K562 (cell line): ENCODE results near the gene ACTL7B. TPM values are rescaled to one million over a fixed set of nuclear protein-coding genes. Genes with fewer than 3 reads are reported as not detected.

Experiments used
- ATAC-seq: fragments of 200-7000 bp; cut with Tn5 transposase; 3 replicates; pipeline ENCODE4 v1.9.1; 2020; ENCODE audit warnings: moderate library complexity
- BruUV-seq: library from RNA; stranded (reverse); fragments of 400-500 nt; replicated peaks from 2 replicates; lab custom pipeline; 2021; lab: Mats Ljungman, UMichigan
- CTCF ChIA-PET: fragments of 300-600 bp; formaldehyde crosslinking; extraction: SDS; loops from one replicate; lab custom pipeline; 2021; ENCODE audit warnings: low intra/inter-chr PET ratio; lab: Yijun Ruan, JAX
- POLR2A ChIA-PET: fragments of 300-600, 350-650 bp; sonication (Branson Sonifier 250); formaldehyde crosslinking; extraction: SDS; loops from one replicate; lab custom pipeline; 2021; ENCODE audit warnings: antibody characterized with exemption, inconsistent platforms; lab: Yijun Ruan, JAX
- DNase-seq, 4 experiments: peaks; one replicate each; pipeline versions ENCODE4 v3.0.0 to v3.0.0-alpha.2; 2011 to 2018; ENCODE audit warnings: low spot score in 3 of 4, mixed read lengths in 3 of 4; ENCODE audit errors: extremely low read depth in 1 of 4
- FAIRE-seq: peaks from 2 replicates; lab custom pipeline; 2011; peaks lifted over from hg19 to GRCh38; lab: Jason Lieb, UNC
- H2AFZ ChIP-seq: 2 replicates; pipeline ENCODE4 v1.6.0; 2011; ENCODE audit warnings: low read depth, low read length, control low read depth, inconsistent platforms
- H3K27ac ChIP-seq: fragments of 200-600 bp; 3 replicates; pipeline ENCODE4 v1.8.0; 2011; ENCODE audit warnings: low read depth, mild to moderate bottlenecking, control low read depth, inconsistent platforms, low read length, moderate library complexity, mixed read lengths; ENCODE audit errors: extremely low read depth
- H3K27me3 ChIP-seq, 2 experiments: fragments of 300-600 bp in 1 of 2; 2 replicates in 1 of 2; 3 replicates in 1 of 2; pipeline versions ENCODE4 v1.6.0 to v1.8.0; 2011; ENCODE audit warnings: inconsistent platforms in 2 of 2, low read length in 2 of 2, mild to moderate bottlenecking in 1 of 2, mixed read lengths in 1 of 2, moderate library complexity in 1 of 2; ENCODE audit not compliant: control insufficient read depth in 2 of 2, insufficient read depth in 2 of 2
- H3K36me3 ChIP-seq: fragments of 300-600 bp; 3 replicates; pipeline ENCODE4 v1.8.0; 2011; ENCODE audit warnings: mild to moderate bottlenecking, low read length, inconsistent platforms; ENCODE audit not compliant: control insufficient read depth, insufficient read depth
- H3K4me1 ChIP-seq, 2 experiments: fragments of 200-600 bp in 1 of 2; replicated peaks in 1 of 2; 2 replicates in 1 of 2; 3 replicates in 1 of 2; pipeline versions ENCODE4 v1.5.1 to v1.8.0; 2011; ENCODE audit warnings: inconsistent platforms in 2 of 2, low read length in 2 of 2, mild to moderate bottlenecking in 1 of 2, mixed read lengths in 1 of 2, moderate library complexity in 1 of 2; ENCODE audit not compliant: control insufficient read depth in 2 of 2, insufficient read depth in 2 of 2
- H3K4me2 ChIP-seq: 2 replicates; pipeline ENCODE4 v1.6.1; 2011; ENCODE audit warnings: low read length, control low read depth, inconsistent platforms, mixed read lengths; ENCODE audit not compliant: insufficient read depth
- H3K4me3 ChIP-seq: fragments of 200-600 bp; sonication (generic), shearing (Covaris generic); 2 replicates; pipeline ENCODE4 v1.5.1; 2016; ENCODE audit warnings: control low read depth, inconsistent platforms
- H3K79me2 ChIP-seq: fragments of 200-600 bp; 3 replicates; pipeline ENCODE4 v1.8.0; 2011; ENCODE audit warnings: low read length, inconsistent platforms; ENCODE audit not compliant: control insufficient read depth, insufficient read depth
- H3K9ac ChIP-seq, 2 experiments: 2 replicates each; pipeline versions ENCODE4 v1.6.0 to v1.6.1; 2011; ENCODE audit warnings: low read depth in 2 of 2, low read length in 2 of 2, control low read depth in 1 of 2, inconsistent platforms in 1 of 2, mild to moderate bottlenecking in 1 of 2, mixed read lengths in 1 of 2; ENCODE audit not compliant: insufficient read depth in 1 of 2
- H3K9me1 ChIP-seq: one replicate; pipeline ENCODE4 v1.6.0; 2011; ENCODE audit warnings: inconsistent platforms, mild to moderate bottlenecking, low read length, moderate library complexity; ENCODE audit not compliant: control insufficient read depth, insufficient read depth
- H3K9me3 ChIP-seq: replicated peaks from 2 replicates; pipeline ENCODE4 v1.5.1; 2011; ENCODE audit warnings: low read depth, low read length, inconsistent platforms; ENCODE audit not compliant: control insufficient read depth, insufficient read depth
- H4K20me1 ChIP-seq: replicated peaks from 2 replicates; pipeline ENCODE4 v1.6.1; 2011; ENCODE audit warnings: low read length, inconsistent platforms, mixed read lengths; ENCODE audit not compliant: control insufficient read depth, insufficient read depth
- EGR1 ChIP-seq: fragments of 450-650 bp; conservative IDR thresholded peaks from 2 replicates; pipeline ENCODE4 v1.6.1; 2017; ENCODE audit warnings: mild to moderate bottlenecking
- SPI1 ChIP-seq: IDR thresholded peaks from 2 replicates; pipeline ENCODE4 v1.6.1; 2011; ENCODE audit warnings: low read depth, low read length, control low read depth, borderline replicate concordance
- ZFP36 ChIP-seq: fragments of 150-350 bp; IDR thresholded peaks from 2 replicates; pipeline ENCODE4 v1.6.1; 2018; ENCODE audit warnings: low read length, low read depth; ENCODE audit not compliant: partially characterized antibody
- WGBS: fragments of 100-300 bp; shearing (Covaris generic); methylation state at CpG from one replicate; pipeline ENCODE4 v1.1.6; 2016; ENCODE audit warnings: low coverage, mixed read lengths; ENCODE audit not compliant: insufficient coverage; ENCODE audit errors: missing lambda C conversion rate; 5-methylcytosine and 5-hydroxymethylcytosine counted together
- in situ Hi-C: fragments of 300-500 bp; cut with MboI; formaldehyde crosslinking; loops from 4 replicates; pipeline ENCODE4 v1.15.0; 2018; ENCODE audit warnings: inconsistent platforms, mixed read lengths
- intact Hi-C: fragments of 100-400 bp; cut with micrococcal nuclease; formaldehyde crosslinking; loops from 2 replicates; pipeline ENCODE4 v1.14.2; 2022
- polyA plus RNA-seq, 8 experiments: library from polyadenylated mRNA; depleted of rRNA in 4 of 8; stranded (reverse) in 5 of 8; unstranded in 3 of 8; fragments of >200 nt; fragmentation: Nextera tagmentation in 2 of 8; fragmentation: Illumina TruSeq in 1 of 8; extraction: Ambion mirVana in 2 of 8; extraction: Trizol in 1 of 8; gene quantifications; 2 replicates each; pipeline versions ENCODE4 v1.2.1 to v1.2.3, GENCODE V29; 2011 to 2014; ENCODE audit warnings: inconsistent platforms in 1 of 8, missing spikeins in 1 of 8
- total RNA-seq, 7 experiments: library from RNA; depleted of rRNA in 6 of 7; stranded (reverse); fragments of >200 nt in 6 of 7; fragmentation: Illumina TruSeq in 2 of 7; extraction: Trizol in 2 of 7; gene quantifications; 2 replicates each; pipeline versions ENCODE4 v1.2.1 to v1.2.3, GENCODE V29; 2011 to 2021; ENCODE audit warnings: low replicate concordance in 1 of 7
- TF ChIP-seq, protein P1 (sequence below): fragments of 250-450 bp; sonication (Bioruptor Pico); IDR thresholded peaks from 2 replicates; pipeline ENCODE4 v1.4.0; 2020; ENCODE audit warnings: mild to moderate bottlenecking, moderate library complexity
- TF ChIP-seq, protein P2 (sequence below): fragments of 450-650 bp; IDR thresholded peaks from 2 replicates; pipeline ENCODE4 v1.6.1; 2018; ENCODE audit not compliant: partially characterized antibody

Gene ACTL7B
- total and polyA plus RNA-seq, 9 of the 15 experiments (the other 6 are each of a cell fraction or from before 2014, with no cell fraction given): not detected

DNA sequence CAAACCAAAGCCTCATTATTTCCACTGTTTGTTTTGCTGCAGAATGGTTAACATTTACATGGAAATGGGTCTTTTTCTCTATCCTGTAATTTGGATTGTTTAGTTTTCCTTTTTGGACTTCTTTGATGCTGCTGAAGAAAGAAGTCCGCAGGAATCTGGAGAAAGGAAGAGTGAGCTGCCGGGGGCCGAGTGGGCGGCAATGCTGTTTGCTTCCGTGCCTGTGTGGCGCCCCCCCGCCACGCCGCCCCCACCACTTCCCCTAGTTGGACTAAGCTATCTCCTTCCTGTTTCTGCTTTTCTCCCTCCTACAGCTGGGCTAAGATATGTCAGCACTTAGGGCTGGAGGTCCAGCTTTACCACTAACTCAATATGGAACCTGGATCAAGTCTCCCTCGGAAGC lies 39.7 kb downstream of the ACTL7B start:
- FAIRE-seq (no peak), DNase-seq (peak in 1 of 4 experiments; percentile 14), ATAC-seq (no peak)
- peak overlapping the region; percentile 57; the same call in 1 of the 2 replicates for H2AFZ ChIP-seq
- H3K79me2 ChIP-seq: no peaks in the 10 kb centered on the region
- peaks cover 7 to 12% of the 10 kb centered on the region in 2 experiments; a peak in 4 of 5 replicates for H3K27me3 ChIP-seq
- in situ Hi-C loops: no loop called here
- BruUV-seq: no TSS peak
- H3K9me1 ChIP-seq: no peaks in the 10 kb centered on the region
- H3K9ac ChIP-seq: no peak overlapping the region
- WGBS: 0% methylated on average over 7 of the region's 10 CpGs
- no peaks in the 10 kb centered on the region for H3K9me3 ChIP-seq
- H4K20me1 ChIP-seq: no peaks in the 10 kb centered on the region
- CTCF ChIA-PET: no interaction called here
- no peak overlapping the region for H3K4me3 ChIP-seq
- no peak overlapping the region for H3K27ac ChIP-seq
- H3K4me1 ChIP-seq: no peaks in the 10 kb centered on the region; a peak in 1 of 5 replicates
- TF ChIP-seq EGR1 (peak; percentile 32; the same call in 1 of the 2 replicates), SPI1 (0 out of 2 replicates have a peak, but pooled peaks have one; percentile 14), ZFP36 (peak; percentile 41)
- TF ChIP-seq, protein P1, sequence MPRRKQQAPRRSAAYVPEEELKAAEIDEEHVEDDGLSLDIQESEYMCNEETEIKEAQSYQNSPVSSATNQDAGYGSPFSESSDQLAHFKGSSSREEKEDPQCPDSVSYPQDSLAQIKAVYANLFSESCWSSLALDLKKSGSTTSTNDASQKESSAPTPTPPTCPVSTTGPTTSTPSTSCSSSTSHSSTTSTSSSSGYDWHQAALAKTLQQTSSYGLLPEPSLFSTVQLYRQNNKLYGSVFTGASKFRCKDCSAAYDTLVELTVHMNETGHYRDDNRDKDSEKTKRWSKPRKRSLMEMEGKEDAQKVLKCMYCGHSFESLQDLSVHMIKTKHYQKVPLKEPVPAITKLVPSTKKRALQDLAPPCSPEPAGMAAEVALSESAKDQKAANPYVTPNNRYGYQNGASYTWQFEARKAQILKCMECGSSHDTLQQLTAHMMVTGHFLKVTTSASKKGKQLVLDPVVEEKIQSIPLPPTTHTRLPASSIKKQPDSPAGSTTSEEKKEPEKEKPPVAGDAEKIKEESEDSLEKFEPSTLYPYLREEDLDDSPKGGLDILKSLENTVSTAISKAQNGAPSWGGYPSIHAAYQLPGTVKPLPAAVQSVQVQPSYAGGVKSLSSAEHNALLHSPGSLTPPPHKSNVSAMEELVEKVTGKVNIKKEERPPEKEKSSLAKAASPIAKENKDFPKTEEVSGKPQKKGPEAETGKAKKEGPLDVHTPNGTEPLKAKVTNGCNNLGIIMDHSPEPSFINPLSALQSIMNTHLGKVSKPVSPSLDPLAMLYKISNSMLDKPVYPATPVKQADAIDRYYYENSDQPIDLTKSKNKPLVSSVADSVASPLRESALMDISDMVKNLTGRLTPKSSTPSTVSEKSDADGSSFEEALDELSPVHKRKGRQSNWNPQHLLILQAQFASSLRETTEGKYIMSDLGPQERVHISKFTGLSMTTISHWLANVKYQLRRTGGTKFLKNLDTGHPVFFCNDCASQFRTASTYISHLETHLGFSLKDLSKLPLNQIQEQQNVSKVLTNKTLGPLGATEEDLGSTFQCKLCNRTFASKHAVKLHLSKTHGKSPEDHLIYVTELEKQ (CRISPR knock-in tag): no peak
- TF ChIP-seq, protein P2, sequence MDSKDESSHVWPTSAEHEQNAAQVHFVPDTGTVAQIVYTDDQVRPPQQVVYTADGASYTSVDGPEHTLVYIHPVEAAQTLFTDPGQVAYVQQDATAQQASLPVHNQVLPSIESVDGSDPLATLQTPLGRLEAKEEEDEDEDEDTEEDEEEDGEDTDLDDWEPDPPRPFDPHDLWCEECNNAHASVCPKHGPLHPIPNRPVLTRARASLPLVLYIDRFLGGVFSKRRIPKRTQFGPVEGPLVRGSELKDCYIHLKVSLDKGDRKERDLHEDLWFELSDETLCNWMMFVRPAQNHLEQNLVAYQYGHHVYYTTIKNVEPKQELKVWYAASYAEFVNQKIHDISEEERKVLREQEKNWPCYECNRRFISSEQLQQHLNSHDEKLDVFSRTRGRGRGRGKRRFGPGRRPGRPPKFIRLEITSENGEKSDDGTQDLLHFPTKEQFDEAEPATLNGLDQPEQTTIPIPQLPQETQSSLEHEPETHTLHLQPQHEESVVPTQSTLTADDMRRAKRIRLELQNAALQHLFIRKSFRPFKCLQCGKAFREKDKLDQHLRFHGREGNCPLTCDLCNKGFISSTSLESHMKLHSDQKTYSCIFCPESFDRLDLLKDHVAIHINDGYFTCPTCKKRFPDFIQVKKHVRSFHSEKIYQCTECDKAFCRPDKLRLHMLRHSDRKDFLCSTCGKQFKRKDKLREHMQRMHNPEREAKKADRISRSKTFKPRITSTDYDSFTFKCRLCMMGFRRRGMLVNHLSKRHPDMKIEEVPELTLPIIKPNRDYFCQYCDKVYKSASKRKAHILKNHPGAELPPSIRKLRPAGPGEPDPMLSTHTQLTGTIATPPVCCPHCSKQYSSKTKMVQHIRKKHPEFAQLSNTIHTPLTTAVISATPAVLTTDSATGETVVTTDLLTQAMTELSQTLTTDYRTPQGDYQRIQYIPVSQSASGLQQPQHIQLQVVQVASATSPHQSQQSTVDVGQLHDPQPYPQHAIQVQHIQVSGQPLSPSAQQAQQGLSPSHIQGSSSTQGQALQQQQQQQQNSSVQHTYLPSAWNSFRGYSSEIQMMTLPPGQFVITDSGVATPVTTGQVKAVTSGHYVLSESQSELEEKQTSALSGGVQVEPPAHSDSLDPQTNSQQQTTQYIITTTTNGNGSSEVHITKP: peak; percentile 51
- POLR2A ChIA-PET: no interaction called here
- H3K36me3 ChIP-seq: no peaks in the 10 kb centered on the region
- intact Hi-C loops: no loop called here
- H3K4me2 ChIP-seq: no peak overlapping the region
